GM12875 (cell line): Measurements from ENCODE around the gene NKAIN2.

Experiments used
- H3K4me3 ChIP-seq: one replicate; pipeline ENCODE4 v1.5.1; 2011; ENCODE audit warnings: low read depth, low read length, control low read depth
- TF ChIP-seq, protein P1 (sequence below): IDR thresholded peaks from 2 replicates; pipeline ENCODE4 v1.5.1; 2011; ENCODE audit warnings: low read depth, mild to moderate bottlenecking, control low read depth, inconsistent platforms, low read length, moderate library complexity, borderline replicate concordance; ENCODE audit not compliant: insufficient read depth

The NKAIN2 gene

GRCh38 chr6:123771126-123771525 lies 32.5 kb upstream of the NKAIN2 start:
- H3K4me3 ChIP-seq, result no peak overlapping the region
- TF ChIP-seq, protein P1, sequence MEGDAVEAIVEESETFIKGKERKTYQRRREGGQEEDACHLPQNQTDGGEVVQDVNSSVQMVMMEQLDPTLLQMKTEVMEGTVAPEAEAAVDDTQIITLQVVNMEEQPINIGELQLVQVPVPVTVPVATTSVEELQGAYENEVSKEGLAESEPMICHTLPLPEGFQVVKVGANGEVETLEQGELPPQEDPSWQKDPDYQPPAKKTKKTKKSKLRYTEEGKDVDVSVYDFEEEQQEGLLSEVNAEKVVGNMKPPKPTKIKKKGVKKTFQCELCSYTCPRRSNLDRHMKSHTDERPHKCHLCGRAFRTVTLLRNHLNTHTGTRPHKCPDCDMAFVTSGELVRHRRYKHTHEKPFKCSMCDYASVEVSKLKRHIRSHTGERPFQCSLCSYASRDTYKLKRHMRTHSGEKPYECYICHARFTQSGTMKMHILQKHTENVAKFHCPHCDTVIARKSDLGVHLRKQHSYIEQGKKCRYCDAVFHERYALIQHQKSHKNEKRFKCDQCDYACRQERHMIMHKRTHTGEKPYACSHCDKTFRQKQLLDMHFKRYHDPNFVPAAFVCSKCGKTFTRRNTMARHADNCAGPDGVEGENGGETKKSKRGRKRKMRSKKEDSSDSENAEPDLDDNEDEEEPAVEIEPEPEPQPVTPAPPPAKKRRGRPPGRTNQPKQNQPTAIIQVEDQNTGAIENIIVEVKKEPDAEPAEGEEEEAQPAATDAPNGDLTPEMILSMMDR, result no peak

GRCh38 chr6:123777563-123777962 lies 26.1 kb upstream of the NKAIN2 start:
- no peak overlapping the region for H3K4me3 ChIP-seq
- TF ChIP-seq, protein P1, result no peak

DNA sequence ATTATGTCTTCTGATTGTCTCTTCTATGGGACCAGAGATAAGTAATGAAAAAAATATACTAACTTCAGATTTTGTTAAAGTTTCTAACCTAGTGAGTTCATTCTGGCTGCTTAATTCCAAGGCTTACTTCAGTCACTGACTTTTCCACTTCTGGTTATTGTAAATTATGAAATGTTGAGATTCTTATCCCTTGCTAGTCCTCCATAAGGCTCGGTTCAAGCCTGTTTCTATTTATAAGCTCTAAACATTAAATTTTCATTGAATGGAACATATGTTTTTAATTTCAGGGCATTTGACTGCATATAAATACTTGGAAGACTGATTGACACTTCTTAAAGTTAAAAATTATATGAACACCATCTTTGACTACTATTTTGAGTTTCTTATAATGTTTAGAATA lies 23.6 kb upstream of the NKAIN2 start:
- no peak overlapping the region for H3K4me3 ChIP-seq
- TF ChIP-seq, protein P1, result no peak

- TF ChIP-seq, protein P1, result no peak
- H3K4me3 ChIP-seq, result no peak overlapping the region
These were observed 19.3 kb upstream of the NKAIN2 start for GRCh38 chr6:123784330-123784729.

GRCh38 chr6:123785039-123785438 lies 18.6 kb upstream of the NKAIN2 start:
- H3K4me3 ChIP-seq, result no peak overlapping the region
- TF ChIP-seq, protein P1, result no peak

- H3K4me3 ChIP-seq, result no peak overlapping the region
- TF ChIP-seq, protein P1, result no peak
These were observed 15.3 kb upstream of the NKAIN2 start for GRCh38 chr6:123788319-123788718.

- H3K4me3 ChIP-seq, result no peak overlapping the region
- TF ChIP-seq, protein P1, result no peak
These were observed 9.5 kb upstream of the NKAIN2 start for GRCh38 chr6:123794190-123794589.
